ENCODE measurements around the gene RPUSD1.
A peak's percentile ranks its signal among the peaks of the same experiment; 100 is the strongest.
"Not testable (repeated sequence)": the region's sequence is repeated elsewhere in the genome, so short reads cannot be mapped to it uniquely, and the experiment has no call there.

RPUSD1 gene

GRCh38 chr16:743794-744500, 44.2 kb downstream of the RPUSD1 start:
- no peak overlapping the region for H3K27ac Mint-ChIP-seq
- H3K36me3 Mint-ChIP-seq, result peaks cover 10% of the 10 kb centered on the region
- peaks cover 13% of the 10 kb centered on the region for H3K4me1 Mint-ChIP-seq
- no peaks in the 10 kb centered on the region for H3K9me3 Mint-ChIP-seq
- no peak for ATAC-seq
- no peak overlapping the region for H3K4me3 Mint-ChIP-seq
- DNase-seq (ENCODE audit: low spot score in 2 of 2), result no peak

GRCh38 chr16:742894-743293, 45.3 kb downstream of the RPUSD1 start:
- H3K36me3 Mint-ChIP-seq, result peaks cover 21% of the 10 kb centered on the region

GRCh38 chr16:741986-742629, 46.1 kb downstream of the RPUSD1 start:
- ATAC-seq, result no peak
- H3K4me3 Mint-ChIP-seq, result peak overlapping the region; percentile 72
- no peak overlapping the region for H3K27ac Mint-ChIP-seq
- H3K36me3 Mint-ChIP-seq, result peaks cover 28% of the 10 kb centered on the region
- peaks cover 13% of the 10 kb centered on the region for H3K4me1 Mint-ChIP-seq
- H3K9me3 Mint-ChIP-seq, result no peaks in the 10 kb centered on the region
- no peak for DNase-seq (ENCODE audit: low spot score in 2 of 2)

More at GRCh38 chr16:742894-743293, 45.3 kb downstream of the RPUSD1 start:
- not testable (repeated sequence) for DNase-seq (ENCODE audit: low spot score in 2 of 2); ATAC-seq; H3K4me3 Mint-ChIP-seq; H3K27ac Mint-ChIP-seq; H3K9me3 Mint-ChIP-seq
- H3K4me1 Mint-ChIP-seq, result peaks cover 13% of the 10 kb centered on the region

GRCh38 chr16:740764-741505, 47.2 kb downstream of the RPUSD1 start, which contains the start of gene CIAO3:
Gene CIAO3 (minus strand): TSS chr16:740997. CDS start chr16:740985, 12 bp downstream.
- Mint-ChIP-seq H3K36me3 (peaks cover 40% of the 10 kb centered on the region), H3K9me3 (no peaks in the 10 kb centered on the region), H3K4me1 (peaks cover 20% of the 10 kb centered on the region), H3K4me3 (peak within 1 kb of the TSS; percentile 72), H3K27ac (peak within 1 kb of the TSS; percentile 17)
- DNase-seq (ENCODE audit: low spot score in 2 of 2), result peak; percentile 98 to 100
- ATAC-seq, result peak; percentile 80

- Mint-ChIP-seq H3K9me3 (no peaks in the 10 kb centered on the region), H3K4me3 (peak overlapping the region; percentile 72), H3K27ac (peak overlapping the region; percentile 17), H3K36me3 (peaks cover 45% of the 10 kb centered on the region), H3K4me1 (peaks cover 25% of the 10 kb centered on the region)
- ATAC-seq (no peak), DNase-seq (ENCODE audit: low spot score in 2 of 2) (peak in 1 of 2 donors; percentile 58)
These were observed 47.8 kb downstream of the RPUSD1 start for GRCh38 chr16:740459-740763.

GRCh38 chr16:739560-740458, 48.4 kb downstream of the RPUSD1 start:
- Mint-ChIP-seq H3K4me1 (peaks cover 30% of the 10 kb centered on the region), H3K36me3 (peaks cover 51% of the 10 kb centered on the region), H3K9me3 (no peaks in the 10 kb centered on the region), H3K4me3 (peak overlapping the region; percentile 72), H3K27ac (peak overlapping the region; percentile 17)
- DNase-seq (ENCODE audit: low spot score in 2 of 2), result no peak
- no peak for ATAC-seq

- Mint-ChIP-seq H3K36me3 (peaks cover 66% of the 10 kb centered on the region), H3K9me3 (no peaks in the 10 kb centered on the region), H3K4me3 (peak overlapping the region; percentile 60), H3K4me1 (peaks cover 30% of the 10 kb centered on the region), H3K27ac (no peak overlapping the region)
- no peak for ATAC-seq
- no peak for DNase-seq (ENCODE audit: low spot score in 2 of 2)
These were observed 51.2 kb downstream of the RPUSD1 start for GRCh38 chr16:736936-737481.

GRCh38 chr16:735982-736453, 52.2 kb downstream of the RPUSD1 start:
- peak overlapping the region; percentile 65 for H3K27ac Mint-ChIP-seq
- peak; percentile 87 for ATAC-seq
- peaks cover 30% of the 10 kb centered on the region for H3K4me1 Mint-ChIP-seq
- peak in 1 of 2 donors; percentile 86 for DNase-seq (ENCODE audit: low spot score in 2 of 2)
- peak overlapping the region; percentile 60 for H3K4me3 Mint-ChIP-seq
- no peaks in the 10 kb centered on the region for H3K9me3 Mint-ChIP-seq
- H3K36me3 Mint-ChIP-seq, result peaks cover 66% of the 10 kb centered on the region

- DNase-seq (ENCODE audit: low spot score in 2 of 2) (no peak), ATAC-seq (no peak)
- Mint-ChIP-seq H3K4me3 (peak overlapping the region; percentile 60), H3K4me1 (peaks cover 30% of the 10 kb centered on the region), H3K36me3 (peaks cover 65% of the 10 kb centered on the region), H3K27ac (peak overlapping the region; percentile 65), H3K9me3 (no peaks in the 10 kb centered on the region)
These were observed 53.0 kb downstream of the RPUSD1 start for GRCh38 chr16:734981-735881.
